H1 (cell line): ENCODE data around the gene SAT1.

Source experiments
- EZH2 ChIP-seq: fragments of 200-600 bp; sonication (generic); IDR thresholded peaks from 2 replicates; pipeline ENCODE4 v1.7.1; 2012; ENCODE audit warnings: low read depth, mild to moderate bottlenecking, moderate library complexity, low read length, inconsistent platforms; ENCODE audit not compliant: severe bottlenecking
- POLR2A ChIP-seq, 2 experiments: IDR thresholded peaks; 1 replicate in 1 of 2; 2 replicates in 1 of 2; pipeline ENCODE4 v1.6.1; 2011; ENCODE audit warnings: low read depth in 2 of 2, low read length in 2 of 2, mild to moderate bottlenecking in 2 of 2; ENCODE audit errors: control extremely low read depth in 1 of 2
- RFX5 ChIP-seq: IDR thresholded peaks from 2 replicates; pipeline ENCODE4 v1.6.1; 2011; ENCODE audit warnings: low read depth, low read length, improper control_type of control experiment, borderline replicate concordance
- SUZ12 ChIP-seq: fragments of 200-600 bp; sonication (generic); IDR thresholded peaks from 2 replicates; pipeline ENCODE4 v1.6.1; 2012; ENCODE audit warnings: mild to moderate bottlenecking, inconsistent platforms, low read length, moderate library complexity, mixed read lengths
- TAF1 ChIP-seq: IDR thresholded peaks from 2 replicates; pipeline ENCODE4 v1.6.1; 2011; ENCODE audit warnings: mild to moderate bottlenecking, low read depth, low read length
- TF ChIP-seq, protein P1 (sequence below), 3 experiments: IDR thresholded peaks; 1 replicate in 2 of 3; 2 replicates in 1 of 3; pipeline versions ENCODE4 v1.5.1 to v1.6.1; 2011; ENCODE audit warnings: low read length in 3 of 3, mild to moderate bottlenecking in 3 of 3, inconsistent platforms in 2 of 3, low read depth in 1 of 3, moderate library complexity in 1 of 3; ENCODE audit not compliant: insufficient read depth in 1 of 3; ENCODE audit errors: control extremely low read depth in 1 of 3

DNA sequence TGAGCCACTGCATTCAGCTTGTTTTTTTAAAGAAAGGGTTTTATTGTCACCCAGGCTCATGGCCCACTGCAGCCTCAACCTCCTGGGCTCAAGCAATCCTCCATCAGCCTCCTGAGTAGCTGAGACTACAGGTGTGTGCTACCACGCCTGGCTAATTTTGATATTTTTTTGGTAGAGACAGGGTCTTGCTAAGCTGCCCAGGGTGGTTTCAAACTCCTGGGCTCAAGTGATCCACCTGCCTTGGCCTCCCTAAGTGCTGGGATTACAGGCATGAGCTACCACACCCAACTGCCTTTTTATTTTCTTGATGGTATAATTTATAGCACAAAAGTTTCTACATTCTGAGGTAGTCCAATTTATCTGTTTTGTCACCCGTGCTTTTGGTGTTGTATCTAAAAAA is 38.9 kb downstream of the SAT1 start:
- TF ChIP-seq SUZ12 = no peak
- TF ChIP-seq RFX5 = no peak
- TF ChIP-seq, protein P1, sequence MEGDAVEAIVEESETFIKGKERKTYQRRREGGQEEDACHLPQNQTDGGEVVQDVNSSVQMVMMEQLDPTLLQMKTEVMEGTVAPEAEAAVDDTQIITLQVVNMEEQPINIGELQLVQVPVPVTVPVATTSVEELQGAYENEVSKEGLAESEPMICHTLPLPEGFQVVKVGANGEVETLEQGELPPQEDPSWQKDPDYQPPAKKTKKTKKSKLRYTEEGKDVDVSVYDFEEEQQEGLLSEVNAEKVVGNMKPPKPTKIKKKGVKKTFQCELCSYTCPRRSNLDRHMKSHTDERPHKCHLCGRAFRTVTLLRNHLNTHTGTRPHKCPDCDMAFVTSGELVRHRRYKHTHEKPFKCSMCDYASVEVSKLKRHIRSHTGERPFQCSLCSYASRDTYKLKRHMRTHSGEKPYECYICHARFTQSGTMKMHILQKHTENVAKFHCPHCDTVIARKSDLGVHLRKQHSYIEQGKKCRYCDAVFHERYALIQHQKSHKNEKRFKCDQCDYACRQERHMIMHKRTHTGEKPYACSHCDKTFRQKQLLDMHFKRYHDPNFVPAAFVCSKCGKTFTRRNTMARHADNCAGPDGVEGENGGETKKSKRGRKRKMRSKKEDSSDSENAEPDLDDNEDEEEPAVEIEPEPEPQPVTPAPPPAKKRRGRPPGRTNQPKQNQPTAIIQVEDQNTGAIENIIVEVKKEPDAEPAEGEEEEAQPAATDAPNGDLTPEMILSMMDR (IDR thresholded peaks at IDR 0.05; ENCODE audit: control extremely low read depth in 1 of 3, insufficient read depth in 1 of 3, low read depth in 1 of 3, low read length in 3 of 3) = no peak
- no peak for TF ChIP-seq TAF1
- TF ChIP-seq POLR2A (IDR thresholded peaks at IDR 0.05; ENCODE audit: control extremely low read depth in 1 of 2, low read depth in 2 of 2, low read length in 2 of 2) = no peak
- no peak for TF ChIP-seq EZH2
